ENCODE data around the gene NCAN. TPM values are rescaled to one million over a fixed set of nuclear protein-coding genes. Genes with fewer than 3 reads are reported as not detected.

Gene NCAN
- polyA plus RNA-seq, 2 of the 4 experiments (the other 2 are of a cell fraction) = 0.03 to 0.05 TPM

DNA sequence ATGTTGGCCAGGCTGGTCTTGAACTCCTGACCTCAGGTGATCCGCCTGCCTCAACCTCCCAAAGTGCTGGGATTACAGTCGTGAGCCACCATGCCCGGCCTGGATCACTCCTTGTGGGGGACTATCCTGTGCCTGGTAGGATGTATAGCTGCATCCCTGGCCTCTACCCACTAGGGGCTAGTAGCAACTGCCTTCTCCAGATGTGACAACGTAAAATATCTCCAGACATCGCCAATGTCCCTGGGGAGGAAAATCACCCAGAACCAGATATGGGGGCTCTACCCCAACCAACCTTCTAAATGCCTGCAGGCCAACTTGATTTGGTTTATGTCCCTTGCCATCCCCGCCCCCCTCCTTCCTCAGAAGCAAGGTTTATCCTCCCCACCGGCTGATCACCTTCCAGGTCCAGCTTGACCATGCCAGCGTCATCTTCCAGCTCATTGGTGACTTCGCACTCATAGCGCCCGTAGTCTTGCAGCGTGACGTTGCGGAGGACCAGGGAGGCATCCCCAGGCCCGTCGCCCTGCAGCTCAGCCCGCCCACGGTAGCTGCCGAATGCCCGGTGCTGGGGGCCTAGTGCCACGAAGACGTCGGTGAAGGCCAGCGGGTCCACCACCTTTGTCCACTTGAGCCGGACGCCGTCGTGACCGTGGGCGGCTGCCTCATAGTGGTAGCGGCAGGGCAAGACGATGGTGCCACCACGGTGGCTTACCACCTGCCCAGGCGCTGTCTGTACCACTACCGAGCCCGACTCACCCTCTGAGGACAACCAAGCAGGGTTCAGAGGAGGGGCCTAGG lies 48.9 kb downstream of the NCAN start:
- peak overlapping the region; percentile 62; the same call in 1 of the 3 replicates for H3K4me2 ChIP-seq
- no peaks in the 10 kb centered on the region for H3K9me3 ChIP-seq
- FAIRE-seq (no peak), DNase-seq (ENCODE audit: low read depth in 1 of 2, low spot score in 1 of 2) (no peak), ATAC-seq (no peak)
- no peaks in the 10 kb centered on the region for H3K4me1 ChIP-seq
- WGBS (ENCODE audit: missing lambda C conversion rate) = 87% methylated on average over 18 of the region's 36 CpGs
- no peak overlapping the region for H3K27ac ChIP-seq
- CTCF ChIA-PET = interaction anchor here (0.9 kb wide), 1 partner anchor 55 kb away, joined by 4 read pairs; no protein-coding TSS in a partner anchor
- H3K4me3 ChIP-seq = no peak overlapping the region
- POLR2A ChIA-PET = no interaction called here
- TF ChIP-seq HOXB13 (CRISPR knock-in tag; IDR thresholded peaks at IDR 0.05; ENCODE audit: low read depth) (no peak), ZC3H11A (IDR thresholded peaks at IDR 0.05) (no peak), CTCF (IDR thresholded peaks at IDR 0.05) (no peak)

DNA sequence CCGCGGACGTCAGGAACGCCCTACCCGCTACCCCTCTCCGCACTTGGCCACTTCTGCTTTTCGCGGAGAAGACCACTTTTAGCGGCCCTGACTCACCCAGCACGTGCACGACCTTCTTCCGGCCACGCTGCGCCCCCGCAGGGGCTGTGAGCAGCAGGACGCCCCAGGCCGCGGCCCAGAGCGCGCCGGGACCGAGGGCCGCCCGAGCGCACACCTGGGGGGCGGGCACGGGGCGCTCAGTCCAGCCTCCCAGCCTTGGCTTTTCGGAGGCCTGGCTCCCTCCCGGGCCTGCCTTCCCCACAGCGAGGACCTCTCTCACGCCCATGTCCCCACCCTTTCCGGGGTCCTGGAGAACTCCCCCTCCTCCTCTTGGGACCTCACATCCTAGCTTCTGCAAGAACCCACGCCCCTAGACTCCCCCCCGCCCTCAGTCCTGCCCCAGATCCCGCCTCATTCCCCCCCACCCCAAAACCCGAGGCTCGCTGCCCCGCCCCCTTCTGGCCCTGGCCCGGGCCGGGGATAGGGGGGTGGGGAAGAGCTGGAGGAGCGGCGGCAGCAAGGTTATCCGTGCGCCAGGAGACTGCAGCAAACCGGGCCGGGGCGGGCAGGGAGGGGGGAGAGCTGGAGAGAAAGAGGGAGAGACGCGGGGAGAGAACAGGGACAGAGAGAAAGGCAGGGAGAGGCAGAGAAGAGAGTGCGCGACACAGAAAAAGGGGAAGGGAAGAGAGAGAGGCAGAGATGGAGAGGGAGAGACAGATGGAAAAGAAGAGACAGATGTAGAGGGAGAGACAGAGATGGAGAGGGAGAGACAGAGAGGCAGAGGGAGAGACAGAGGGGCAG lies 49.8 kb downstream of the NCAN start:
- peak overlapping the region; percentile 28; the same call in 1 of the 3 replicates for H3K4me3 ChIP-seq
- CTCF ChIA-PET = no interaction called here
- ATAC-seq = peak in 1 of 2 experiments; percentile 9; a peak in 1 of 6 replicates
- no peak for DNase-seq (ENCODE audit: low read depth in 1 of 2, low spot score in 1 of 2)
- POLR2A ChIA-PET = no interaction called here
- H3K27ac ChIP-seq = peak overlapping the region in 1 of 2 experiments; percentile 56; a peak in 2 of 6 replicates
- peak overlapping the region; percentile 62 for H3K4me2 ChIP-seq
- no peaks in the 10 kb centered on the region for H3K4me1 ChIP-seq
- 52% methylated on average over 15 of the region's 52 CpGs for WGBS (ENCODE audit: missing lambda C conversion rate)
- TF ChIP-seq, protein P1, sequence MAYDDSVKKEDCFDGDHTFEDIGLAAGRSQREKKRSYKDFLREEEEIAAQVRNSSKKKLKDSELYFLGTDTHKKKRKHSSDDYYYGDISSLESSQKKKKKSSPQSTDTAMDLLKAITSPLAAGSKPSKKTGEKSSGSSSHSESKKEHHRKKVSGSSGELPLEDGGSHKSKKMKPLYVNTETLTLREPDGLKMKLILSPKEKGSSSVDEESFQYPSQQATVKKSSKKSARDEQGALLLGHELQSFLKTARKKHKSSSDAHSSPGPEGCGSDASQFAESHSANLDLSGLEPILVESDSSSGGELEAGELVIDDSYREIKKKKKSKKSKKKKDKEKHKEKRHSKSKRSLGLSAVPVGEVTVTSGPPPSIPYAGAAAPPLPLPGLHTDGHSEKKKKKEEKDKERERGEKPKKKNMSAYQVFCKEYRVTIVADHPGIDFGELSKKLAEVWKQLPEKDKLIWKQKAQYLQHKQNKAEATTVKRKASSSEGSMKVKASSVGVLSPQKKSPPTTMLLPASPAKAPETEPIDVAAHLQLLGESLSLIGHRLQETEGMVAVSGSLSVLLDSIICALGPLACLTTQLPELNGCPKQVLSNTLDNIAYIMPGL (CRISPR knock-in tag; IDR thresholded peaks at IDR 0.05; ENCODE audit: borderline replicate concordance) = no peak
- TF ChIP-seq, protein P2, sequence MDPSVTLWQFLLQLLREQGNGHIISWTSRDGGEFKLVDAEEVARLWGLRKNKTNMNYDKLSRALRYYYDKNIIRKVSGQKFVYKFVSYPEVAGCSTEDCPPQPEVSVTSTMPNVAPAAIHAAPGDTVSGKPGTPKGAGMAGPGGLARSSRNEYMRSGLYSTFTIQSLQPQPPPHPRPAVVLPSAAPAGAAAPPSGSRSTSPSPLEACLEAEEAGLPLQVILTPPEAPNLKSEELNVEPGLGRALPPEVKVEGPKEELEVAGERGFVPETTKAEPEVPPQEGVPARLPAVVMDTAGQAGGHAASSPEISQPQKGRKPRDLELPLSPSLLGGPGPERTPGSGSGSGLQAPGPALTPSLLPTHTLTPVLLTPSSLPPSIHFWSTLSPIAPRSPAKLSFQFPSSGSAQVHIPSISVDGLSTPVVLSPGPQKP (IDR thresholded peaks at IDR 0.05; ENCODE audit: low read depth, low read length) = no peak
- TF ChIP-seq NPAS2 (CRISPR knock-in tag; IDR thresholded peaks at IDR 0.05; ENCODE audit: borderline replicate concordance) (no peak), CBX2 (IDR thresholded peaks at IDR 0.05; ENCODE audit: borderline replicate concordance, low read depth) (no peak), CTCF (IDR thresholded peaks at IDR 0.05) (no peak), POLR2AphosphoS2 (conservative IDR thresholded peaks at IDR 0.05; ENCODE audit: low read length) (no peak), EHF (CRISPR knock-in tag; IDR thresholded peaks at IDR 0.05) (no peak), CEBPB (IDR thresholded peaks at IDR 0.05) (no peak)
- H3K9me3 ChIP-seq = no peaks in the 10 kb centered on the region
- FAIRE-seq = no peak
